SKM-1 (cell line): Measurements from ENCODE around the gene PLCG2.
"Not testable (repeated sequence)": the region's sequence is repeated elsewhere in the genome, so short reads cannot be mapped to it uniquely, and the experiment has no call there.

ENCODE experiments used
- DNase-seq: peaks from one replicate; lab custom pipeline; 2025; ENCODE audit not compliant: unreplicated experiment; lab: John Stamatoyannopoulos, UW

The PLCG2 gene

GRCh38 chr16:81934711-81935110 is 155.6 kb downstream of the PLCG2 start:
- DNase-seq, result not testable (repeated sequence)

GRCh38 chr16:81936209-81937000 is 157.3 kb downstream of the PLCG2 start:
- DNase-seq, result no peak

- no peak for DNase-seq
Observed at GRCh38 chr16:81937305-81938038, 158.4 kb downstream of the PLCG2 start.

GRCh38 chr16:81938326-81939163 is 159.5 kb downstream of the PLCG2 start:
- DNase-seq, result no peak

- DNase-seq, result no peak
Observed at GRCh38 chr16:81939164-81940056, 160.3 kb downstream of the PLCG2 start.

GRCh38 chr16:81940781-81941560 is 161.9 kb downstream of the PLCG2 start:
- DNase-seq, result no peak

- no peak for DNase-seq
Observed at GRCh38 chr16:81942007-81942601, 163.0 kb downstream of the PLCG2 start.

- DNase-seq, result no peak
Observed at GRCh38 chr16:81945665-81946064, 166.6 kb downstream of the PLCG2 start.

GRCh38 chr16:81946206-81946605 is 167.1 kb downstream of the PLCG2 start:
- DNase-seq, result no peak

- DNase-seq, result no peak
Observed at GRCh38 chr16:81951564-81951963, 172.5 kb downstream of the PLCG2 start.

- peak; percentile 4 for DNase-seq
Observed at GRCh38 chr16:81956213-81956948, 177.3 kb downstream of the PLCG2 start.

GRCh38 chr16:81964808-81965207 is 185.7 kb downstream of the PLCG2 start:
- no peak for DNase-seq

GRCh38 chr16:81967358-81967757 is 188.3 kb downstream of the PLCG2 start:
- DNase-seq, result no peak

GRCh38 chr16:81971853-81972252 is 192.8 kb downstream of the PLCG2 start:
- no peak for DNase-seq

GRCh38 chr16:81973737-81974136 is 194.6 kb downstream of the PLCG2 start:
- no peak for DNase-seq

- no peak for DNase-seq
Observed at GRCh38 chr16:81975637-81976036, 196.5 kb downstream of the PLCG2 start.

- not testable (repeated sequence) for DNase-seq
Observed at GRCh38 chr16:81977335-81977942, 198.3 kb downstream of the PLCG2 start.

GRCh38 chr16:81987121-81987520 is 208.0 kb downstream of the PLCG2 start:
- no peak for DNase-seq
